ENCODE measurements around the gene PRPF40A. TPM values are rescaled to one million over a fixed set of nuclear protein-coding genes. Genes with fewer than 3 reads are reported as not detected.

Gene PRPF40A
- total RNA-seq, 5 donors from 2014 or later (not counting 1 experiment from before 2014, with no cell fraction given): 101 to 124 (median 106) TPM

- no CpG with 5 or more reads among the region's 2 CpGs for WGBS (ENCODE audit: insufficient coverage)
- Histone ChIP-seq H3K27me3 (replicated peaks in 1 of 2; ENCODE audit: control insufficient read depth in 2 of 2, extremely low read depth in 1 of 2, insufficient read depth in 2 of 2, low read length in 1 of 2) (no peaks in the 10 kb centered on the region), H3K9me3 (no peaks in the 10 kb centered on the region), H3K27ac (ENCODE audit: low read length) (no peak overlapping the region), H3K36me3 (ENCODE audit: control insufficient read depth in 2 of 2, extremely low read depth in 1 of 2, insufficient read depth in 1 of 2, low read length in 1 of 2) (no peaks in the 10 kb centered on the region), H3K4me1 (ENCODE audit: control insufficient read depth in 1 of 2, extremely low read depth in 1 of 2, insufficient read depth in 2 of 2, low read length in 2 of 2) (peaks cover 0 to 9% of the 10 kb centered on the region in 2 experiments), H3K4me3 (ENCODE audit: control insufficient read depth in 1 of 2, extremely low read depth in 1 of 2, low read length in 1 of 2) (no peak overlapping the region)
- Mint-ChIP-seq H3K4me1 (peaks cover 0 to 17% (median 6%) of the 10 kb centered on the region in 3 donors), H3K9me3 (no peaks in the 10 kb centered on the region), H3K27ac (no peak overlapping the region), H3K36me3 (no peaks in the 10 kb centered on the region), H3K27me3 (no peaks in the 10 kb centered on the region), H3K4me3 (no peak overlapping the region)
- POLR2A ChIA-PET: no interaction called here
- ATAC-seq (replicated peaks in 1 of 4) (no peak), DNase-seq (no peak)
- CTCF ChIA-PET: no interaction called here
Observed at GRCh38 chr2:152609154-152609553, 108.1 kb downstream of the PRPF40A start.

GRCh38 chr2:152607793-152608300, 109.4 kb downstream of the PRPF40A start:
- Histone ChIP-seq H3K4me3 (ENCODE audit: control insufficient read depth in 1 of 2, extremely low read depth in 1 of 2, low read length in 1 of 2) (no peak overlapping the region), H3K36me3 (ENCODE audit: control insufficient read depth in 2 of 2, extremely low read depth in 1 of 2, insufficient read depth in 1 of 2, low read length in 1 of 2) (no peaks in the 10 kb centered on the region), H3K4me1 (ENCODE audit: control insufficient read depth in 1 of 2, extremely low read depth in 1 of 2, insufficient read depth in 2 of 2, low read length in 2 of 2) (peaks cover 0 to 9% of the 10 kb centered on the region in 2 experiments), H3K9me3 (no peaks in the 10 kb centered on the region), H3K27ac (ENCODE audit: low read length) (no peak overlapping the region), H3K27me3 (replicated peaks in 1 of 2; ENCODE audit: control insufficient read depth in 2 of 2, extremely low read depth in 1 of 2, insufficient read depth in 2 of 2, low read length in 1 of 2) (no peaks in the 10 kb centered on the region)
- H3K36me3 Mint-ChIP-seq: no peaks in the 10 kb centered on the region
- H3K27ac Mint-ChIP-seq: no peak overlapping the region
- no peaks in the 10 kb centered on the region for H3K9me3 Mint-ChIP-seq
- H3K4me3 Mint-ChIP-seq: no peak overlapping the region
- ATAC-seq (replicated peaks in 1 of 4) (no peak), DNase-seq (no peak)
- peaks cover 2 to 14% (median 6%) of the 10 kb centered on the region in 3 donors for H3K4me1 Mint-ChIP-seq
- 86% methylated on average over 6 of the region's 7 CpGs for WGBS (ENCODE audit: insufficient coverage)
- no peaks in the 10 kb centered on the region for H3K27me3 Mint-ChIP-seq
- ChIA-PET CTCF (interaction anchor here in 1 of 2 donors (0.6 kb wide), 1 partner anchor 419 kb away, joined by 3 read pairs; no protein-coding TSS in a partner anchor), POLR2A (no interaction called here)

GRCh38 chr2:152606941-152607340, 110.3 kb downstream of the PRPF40A start:
- Mint-ChIP-seq H3K4me1 (peaks cover 4 to 7% (median 5%) of the 10 kb centered on the region in 3 donors), H3K4me3 (no peak overlapping the region), H3K9me3 (no peaks in the 10 kb centered on the region), H3K27me3 (no peaks in the 10 kb centered on the region), H3K36me3 (no peaks in the 10 kb centered on the region), H3K27ac (no peak overlapping the region)
- CTCF ChIA-PET: interaction anchor here (0.6 to 0.7 kb wide), 3 partner anchors 10 to 604 kb away, joined by 3 read pairs; no protein-coding TSS in a partner anchor
- no peak for DNase-seq
- H3K36me3 ChIP-seq (ENCODE audit: control insufficient read depth in 2 of 2, extremely low read depth in 1 of 2, insufficient read depth in 1 of 2, low read length in 1 of 2): no peaks in the 10 kb centered on the region
- ATAC-seq (replicated peaks in 1 of 4): no peak
- H3K4me3 ChIP-seq (ENCODE audit: control insufficient read depth in 1 of 2, extremely low read depth in 1 of 2, low read length in 1 of 2): no peak overlapping the region
- no peak overlapping the region for H3K27ac ChIP-seq (ENCODE audit: low read length)
- POLR2A ChIA-PET: interaction anchor here (0.7 kb wide), 2 partner anchors 14 to 152 kb away, joined by 3 to 14 read pairs; no protein-coding TSS in a partner anchor
- no peaks in the 10 kb centered on the region for H3K27me3 ChIP-seq (replicated peaks in 1 of 2; ENCODE audit: control insufficient read depth in 2 of 2, extremely low read depth in 1 of 2, insufficient read depth in 2 of 2, low read length in 1 of 2)
- no peaks in the 10 kb centered on the region for H3K9me3 ChIP-seq
- H3K4me1 ChIP-seq (ENCODE audit: control insufficient read depth in 1 of 2, extremely low read depth in 1 of 2, insufficient read depth in 2 of 2, low read length in 2 of 2): peaks cover 0 to 4% of the 10 kb centered on the region in 2 experiments
- WGBS (ENCODE audit: insufficient coverage): no CpG with 5 or more reads among the region's 2 CpGs

GRCh38 chr2:152606081-152606480, 111.2 kb downstream of the PRPF40A start:
- Mint-ChIP-seq H3K27ac (no peak overlapping the region), H3K27me3 (no peaks in the 10 kb centered on the region), H3K4me3 (no peak overlapping the region), H3K36me3 (no peaks in the 10 kb centered on the region), H3K9me3 (no peaks in the 10 kb centered on the region), H3K4me1 (peaks cover 0 to 4% (median 2%) of the 10 kb centered on the region in 3 donors)
- POLR2A ChIA-PET: interaction anchor here in 1 of 2 donors (0.7 kb wide), 1 partner anchor 15 kb away, joined by 14 read pairs; no protein-coding TSS in a partner anchor
- CTCF ChIA-PET: interaction anchor here in 1 of 2 donors (0.7 kb wide), 2 partner anchors 16 to 230 kb away, joined by 3 to 7 read pairs; no protein-coding TSS in a partner anchor
- Histone ChIP-seq H3K4me1 (ENCODE audit: control insufficient read depth in 1 of 2, extremely low read depth in 1 of 2, insufficient read depth in 2 of 2, low read length in 2 of 2) (no peaks in the 10 kb centered on the region), H3K27ac (ENCODE audit: low read length) (no peak overlapping the region), H3K4me3 (ENCODE audit: control insufficient read depth in 1 of 2, extremely low read depth in 1 of 2, low read length in 1 of 2) (no peak overlapping the region), H3K27me3 (replicated peaks in 1 of 2; ENCODE audit: control insufficient read depth in 2 of 2, extremely low read depth in 1 of 2, insufficient read depth in 2 of 2, low read length in 1 of 2) (no peaks in the 10 kb centered on the region), H3K36me3 (ENCODE audit: control insufficient read depth in 2 of 2, extremely low read depth in 1 of 2, insufficient read depth in 1 of 2, low read length in 1 of 2) (no peaks in the 10 kb centered on the region), H3K9me3 (no peaks in the 10 kb centered on the region)
- no CpG with 5 or more reads among the region's 1 CpG for WGBS (ENCODE audit: insufficient coverage)
- DNase-seq (no peak), ATAC-seq (replicated peaks in 1 of 4) (no peak)

DNA sequence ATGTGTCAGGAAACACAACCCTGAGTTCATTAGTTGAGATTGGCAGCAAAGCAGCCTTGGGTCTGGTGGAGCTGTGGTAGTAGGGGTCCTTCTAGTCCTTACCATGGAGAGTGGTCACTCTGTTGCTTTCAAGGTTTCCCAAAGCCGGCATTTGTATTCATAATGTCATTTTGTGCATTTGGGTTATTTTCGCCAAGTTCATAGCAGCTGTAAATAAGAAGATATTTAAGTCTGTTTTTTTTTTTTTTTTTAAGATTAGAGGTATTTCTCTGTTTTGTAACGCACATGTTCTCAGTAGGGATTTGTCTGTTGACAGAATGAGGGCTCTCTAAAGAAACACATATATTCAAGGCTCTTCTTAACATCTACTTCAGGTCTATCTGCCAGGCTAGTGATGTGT, 114.1 kb downstream of the PRPF40A start:
- ChIA-PET CTCF (interaction anchor here in 1 of 2 donors (0.7 kb wide), 1 partner anchor 14 kb away, joined by 3 read pairs; no protein-coding TSS in a partner anchor), POLR2A (interaction anchor here in 1 of 2 donors (0.6 kb wide), 1 partner anchor 157 kb away, joined by 3 read pairs; no protein-coding TSS in a partner anchor)
- Mint-ChIP-seq H3K4me3 (no peak overlapping the region), H3K36me3 (no peaks in the 10 kb centered on the region), H3K27me3 (no peaks in the 10 kb centered on the region), H3K27ac (no peak overlapping the region), H3K9me3 (no peaks in the 10 kb centered on the region), H3K4me1 (peaks cover 0 to 4% (median 2%) of the 10 kb centered on the region in 3 donors)
- Histone ChIP-seq H3K27ac (ENCODE audit: low read length) (no peak overlapping the region), H3K36me3 (ENCODE audit: control insufficient read depth in 2 of 2, extremely low read depth in 1 of 2, insufficient read depth in 1 of 2, low read length in 1 of 2) (no peaks in the 10 kb centered on the region), H3K4me1 (ENCODE audit: control insufficient read depth in 1 of 2, extremely low read depth in 1 of 2, insufficient read depth in 2 of 2, low read length in 2 of 2) (no peaks in the 10 kb centered on the region), H3K4me3 (ENCODE audit: control insufficient read depth in 1 of 2, extremely low read depth in 1 of 2, low read length in 1 of 2) (no peak overlapping the region), H3K27me3 (replicated peaks in 1 of 2; ENCODE audit: control insufficient read depth in 2 of 2, extremely low read depth in 1 of 2, insufficient read depth in 2 of 2, low read length in 1 of 2) (no peaks in the 10 kb centered on the region), H3K9me3 (no peaks in the 10 kb centered on the region)
- WGBS (ENCODE audit: insufficient coverage): no CpG with 5 or more reads among the region's 3 CpGs
- ATAC-seq (replicated peaks in 1 of 4): no peak
- DNase-seq: no peak

DNA sequence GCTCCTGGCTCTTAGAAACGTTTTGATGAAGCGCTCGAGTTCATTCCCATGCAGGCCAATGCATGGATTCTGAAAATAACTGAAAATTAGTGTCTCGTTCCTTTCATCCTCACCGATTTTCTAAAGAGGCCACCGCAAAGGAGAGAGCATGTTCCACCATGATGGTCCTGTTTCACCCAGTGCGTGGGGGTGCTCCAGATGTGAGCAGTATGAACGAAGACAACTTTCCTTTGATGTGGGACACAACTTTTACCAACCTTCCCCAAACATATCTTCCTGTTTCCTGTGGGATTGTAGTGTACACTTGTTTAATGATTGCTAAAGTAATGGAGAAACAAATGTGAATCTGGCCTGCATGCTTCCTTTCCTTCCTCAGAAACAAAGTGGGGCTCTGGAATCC, 114.5 kb downstream of the PRPF40A start:
- Histone ChIP-seq H3K27me3 (replicated peaks in 1 of 2; ENCODE audit: control insufficient read depth in 2 of 2, extremely low read depth in 1 of 2, insufficient read depth in 2 of 2, low read length in 1 of 2) (no peaks in the 10 kb centered on the region), H3K9me3 (no peaks in the 10 kb centered on the region), H3K27ac (ENCODE audit: low read length) (no peak overlapping the region), H3K36me3 (ENCODE audit: control insufficient read depth in 2 of 2, extremely low read depth in 1 of 2, insufficient read depth in 1 of 2, low read length in 1 of 2) (no peaks in the 10 kb centered on the region), H3K4me3 (ENCODE audit: control insufficient read depth in 1 of 2, extremely low read depth in 1 of 2, low read length in 1 of 2) (no peak overlapping the region), H3K4me1 (ENCODE audit: control insufficient read depth in 1 of 2, extremely low read depth in 1 of 2, insufficient read depth in 2 of 2, low read length in 2 of 2) (no peaks in the 10 kb centered on the region)
- Mint-ChIP-seq H3K36me3 (no peaks in the 10 kb centered on the region), H3K4me1 (peaks cover 0 to 4% (median 2%) of the 10 kb centered on the region in 3 donors), H3K27me3 (no peaks in the 10 kb centered on the region), H3K9me3 (no peaks in the 10 kb centered on the region), H3K27ac (no peak overlapping the region), H3K4me3 (no peak overlapping the region)
- POLR2A ChIA-PET: interaction anchor here in 1 of 2 donors (0.6 kb wide), 1 partner anchor 157 kb away, joined by 3 read pairs; no protein-coding TSS in a partner anchor
- DNase-seq: no peak
- no peak for ATAC-seq (replicated peaks in 1 of 4)
- WGBS (ENCODE audit: insufficient coverage): 79% methylated on average over 3 of the region's 8 CpGs
- CTCF ChIA-PET: interaction anchor here in 1 of 2 donors (0.7 kb wide), 1 partner anchor 14 kb away, joined by 3 read pairs; no protein-coding TSS in a partner anchor
